Globus pallidus (tissue), 1 donor: ENCODE data around the gene ACMSD.
"Not testable (repeated sequence)": the region's sequence is repeated elsewhere in the genome, so short reads cannot be mapped to it uniquely, and the experiment has no call there.

Source experiments
- DNase-seq: peaks from one replicate; pipeline ENCODE4 v3.0.0-alpha.2; 2015; ENCODE audit warnings: low spot score

ACMSD gene

GRCh38 chr2:134852518-134852917 is 14.1 kb downstream of the ACMSD start:
- no peak for DNase-seq

- DNase-seq = no peak
Measured at GRCh38 chr2:134855709-134856108, 17.3 kb downstream of the ACMSD start.

- DNase-seq = no peak
Measured at GRCh38 chr2:134858245-134858644, 19.8 kb downstream of the ACMSD start.

- DNase-seq = no peak
Measured at GRCh38 chr2:134861173-134861572, 22.8 kb downstream of the ACMSD start.

- no peak for DNase-seq
Measured at GRCh38 chr2:134862069-134862468, 23.7 kb downstream of the ACMSD start.

- no peak for DNase-seq
Measured at GRCh38 chr2:134862674-134863073, 24.3 kb downstream of the ACMSD start.

GRCh38 chr2:134863446-134863845 is 25.0 kb downstream of the ACMSD start:
- DNase-seq = no peak

- no peak for DNase-seq
Measured at GRCh38 chr2:134865067-134865787, 26.8 kb downstream of the ACMSD start.

- no peak for DNase-seq
Measured at GRCh38 chr2:134866498-134867099, 28.2 kb downstream of the ACMSD start.

GRCh38 chr2:134869946-134870736 is 31.7 kb downstream of the ACMSD start:
- peak; percentile 24 for DNase-seq

- DNase-seq = no peak
Measured at GRCh38 chr2:134873152-134873551, 34.7 kb downstream of the ACMSD start.

GRCh38 chr2:134875309-134875708 is 36.9 kb downstream of the ACMSD start:
- DNase-seq = no peak

- DNase-seq = no peak
Measured at GRCh38 chr2:134882773-134883172, 44.4 kb downstream of the ACMSD start.

- no peak for DNase-seq
Measured at GRCh38 chr2:134883552-134884293, 45.3 kb downstream of the ACMSD start.

- DNase-seq = no peak
Measured at GRCh38 chr2:134884435-134884834, 46.0 kb downstream of the ACMSD start.

GRCh38 chr2:134892282-134893035 is 54.0 kb downstream of the ACMSD start:
- DNase-seq = no peak

- DNase-seq = no peak
Measured at GRCh38 chr2:134897932-134898331, 59.5 kb downstream of the ACMSD start.

GRCh38 chr2:134899204-134899603 is 60.8 kb downstream of the ACMSD start:
- DNase-seq = no peak

- no peak for DNase-seq
Measured at GRCh38 chr2:134900151-134900550, 61.7 kb downstream of the ACMSD start.

- not testable (repeated sequence) for DNase-seq
Measured at GRCh38 chr2:134903701-134904100, 65.3 kb downstream of the ACMSD start.

GRCh38 chr2:134905168-134905567 is 66.8 kb downstream of the ACMSD start:
- no peak for DNase-seq

GRCh38 chr2:134906726-134907125 is 68.3 kb downstream of the ACMSD start:
- no peak for DNase-seq
